GM23338 (cell line): ENCODE measurements around the gene ATP13A1. TPM values are rescaled to one million over a fixed set of nuclear protein-coding genes. Genes with fewer than 3 reads are reported as not detected.

Source experiments
- ATAC-seq: fragments of 200-7000 bp; cut with Tn5 transposase; 3 replicates; pipeline ENCODE4 v1.9.1; 2020
- DNase-seq: peaks from one replicate; pipeline ENCODE4 v3.0.0-alpha.2; 2015; ENCODE audit warnings: low spot score
- H2AFZ ChIP-seq: fragments of 200-600 bp; sonication (generic); 2 replicates; pipeline ENCODE4 v1.8.0; 2016; ENCODE audit warnings: antibody characterized with exemption, mild to moderate bottlenecking, moderate library complexity
- H3F3A ChIP-seq: fragments of 200-600 bp; sonication (generic); replicated peaks from 2 replicates; pipeline ENCODE4 v1.8.0; 2017; ENCODE audit warnings: antibody characterized with exemption, mixed run types, low read depth
- H3K27ac ChIP-seq: fragments of 200-600 bp; sonication (generic); 2 replicates; pipeline ENCODE4 v1.6.1; 2016; ENCODE audit warnings: low read depth
- H3K27me3 ChIP-seq: fragments of 200-600 bp; sonication (generic); 2 replicates; pipeline ENCODE4 v1.8.0; 2016; ENCODE audit warnings: mild to moderate bottlenecking, mixed run types, moderate library complexity; ENCODE audit not compliant: insufficient read depth
- H3K36me3 ChIP-seq: fragments of 200-600 bp; sonication (generic); 2 replicates; pipeline ENCODE4 v1.8.0; 2016; ENCODE audit warnings: mild to moderate bottlenecking; ENCODE audit not compliant: insufficient read depth
- H3K4me1 ChIP-seq: fragments of 200-600 bp; sonication (generic); 2 replicates; pipeline ENCODE4 v1.8.0; 2016; ENCODE audit warnings: mild to moderate bottlenecking, moderate library complexity; ENCODE audit not compliant: insufficient read depth
- H3K4me2 ChIP-seq: fragments of 200-600 bp; sonication (generic); 2 replicates; pipeline ENCODE4 v1.7.1; 2017; ENCODE audit warnings: mixed run types
- H3K4me3 ChIP-seq: fragments of 200-600 bp; sonication (generic); 2 replicates; pipeline ENCODE4 v1.6.1; 2016; ENCODE audit warnings: mixed run types
- H3K79me2 ChIP-seq: fragments of 200-600 bp; sonication (generic); replicated peaks from 2 replicates; pipeline ENCODE4 v1.8.0; 2017; ENCODE audit warnings: mild to moderate bottlenecking; ENCODE audit not compliant: insufficient read depth
- H3K9me2 ChIP-seq: fragments of 200-600 bp; sonication (generic); 2 replicates; pipeline ENCODE4 v1.8.0; 2017; ENCODE audit not compliant: insufficient read depth
- H4K20me1 ChIP-seq: fragments of 200-600 bp; sonication (generic); replicated peaks from 2 replicates; pipeline ENCODE4 v1.8.0; 2017; ENCODE audit warnings: mild to moderate bottlenecking; ENCODE audit not compliant: insufficient read depth
- H3K27ac Mint-ChIP-seq: 2 replicates; pipeline ENCODE4 v1.8.0; 2020; ENCODE audit warnings: inconsistent platforms, mild to moderate bottlenecking, moderate library complexity, mixed read lengths
- H3K27me3 Mint-ChIP-seq: 3 replicates; pipeline ENCODE4 v1.8.0; 2022; ENCODE audit warnings: low read depth, mild to moderate bottlenecking, moderate library complexity, mixed read lengths, inconsistent platforms; ENCODE audit not compliant: insufficient read depth, poor library complexity
- H3K36me3 Mint-ChIP-seq: 3 replicates; pipeline ENCODE4 v1.8.0; 2021; ENCODE audit warnings: low read depth, mild to moderate bottlenecking, inconsistent platforms, moderate library complexity, mixed read lengths
- H3K4me1 Mint-ChIP-seq: 3 replicates; pipeline ENCODE4 v1.8.0; 2020; ENCODE audit warnings: mild to moderate bottlenecking, inconsistent platforms, mixed read lengths
- H3K4me3 Mint-ChIP-seq: 3 replicates; pipeline ENCODE4 v1.8.0; 2021; ENCODE audit warnings: moderate library complexity, mild to moderate bottlenecking, inconsistent platforms, mixed read lengths
- H3K9me3 Mint-ChIP-seq: 3 replicates; pipeline ENCODE4 v1.8.0; 2020; ENCODE audit warnings: moderate library complexity, mild to moderate bottlenecking, inconsistent platforms, mixed read lengths
- CREB1 ChIP-seq: fragments of 250-450 bp; sonication (Bioruptor Pico); IDR thresholded peaks from 2 replicates; pipeline ENCODE4 v1.5.0; 2020; ENCODE audit warnings: low read depth, mild to moderate bottlenecking, moderate library complexity
- CTCF ChIP-seq, 2 experiments: fragments of 200-600 bp in 1 of 2; sonication (generic) in 1 of 2; conservative IDR thresholded peaks; 2 replicates each; pipeline versions ENCODE4 v1.5.1 to v1.6.1; 2016 to 2017; ENCODE audit warnings: antibody characterized with exemption in 2 of 2, low read depth in 2 of 2, mild to moderate bottlenecking in 2 of 2, moderate library complexity in 1 of 2
- ETS1 ChIP-seq: IDR thresholded peaks from 2 replicates; pipeline ENCODE4 v1.6.1; 2016; ENCODE audit warnings: antibody characterized with exemption
- EZH2 ChIP-seq: fragments of 200-600 bp; sonication (generic); IDR thresholded peaks from one replicate; pipeline ENCODE4 v1.8.0; 2017; ENCODE audit warnings: antibody characterized with exemption, mild to moderate bottlenecking, low read depth; ENCODE audit not compliant: unreplicated experiment
- EZH2phosphoT487 ChIP-seq: fragments of 200-600 bp; sonication (generic); IDR thresholded peaks from one replicate; pipeline ENCODE4 v1.8.1; 2018; ENCODE audit warnings: antibody characterized with exemption; ENCODE audit not compliant: unreplicated experiment
- JUNB ChIP-seq: IDR thresholded peaks from one replicate; pipeline ENCODE4 v1.6.1; 2016; ENCODE audit warnings: antibody characterized with exemption; ENCODE audit not compliant: unreplicated experiment
- NANOG ChIP-seq: IDR thresholded peaks from 2 replicates; pipeline ENCODE4 v1.6.1; 2016; ENCODE audit warnings: antibody characterized with exemption, borderline replicate concordance
- POLR2AphosphoS5 ChIP-seq: IDR thresholded peaks from 2 replicates; pipeline ENCODE4 v1.6.1; 2016; ENCODE audit warnings: antibody characterized with exemption, low read depth
- REST ChIP-seq: IDR thresholded peaks from one replicate; pipeline ENCODE4 v1.6.1; 2018; ENCODE audit warnings: antibody characterized with exemption; ENCODE audit not compliant: unreplicated experiment
- STAT1 ChIP-seq: IDR thresholded peaks from one replicate; pipeline ENCODE4 v1.6.1; 2016; ENCODE audit warnings: antibody characterized with exemption; ENCODE audit not compliant: unreplicated experiment
- ZNF114 ChIP-seq: fragments of 250-450 bp; sonication (Bioruptor Pico); IDR thresholded peaks from 2 replicates; pipeline ENCODE4 v1.5.0; 2020; ENCODE audit warnings: mild to moderate bottlenecking, moderate library complexity
- ZNF331 ChIP-seq: fragments of 250-450 bp; sonication (Bioruptor Pico); IDR thresholded peaks from 2 replicates; pipeline ENCODE4 v1.5.0; 2020; ENCODE audit warnings: low read depth, mild to moderate bottlenecking, moderate library complexity
- ZNF462 ChIP-seq: fragments of 250-450 bp; sonication (Bioruptor Pico); IDR thresholded peaks from 2 replicates; pipeline ENCODE4 v1.5.0; 2020; ENCODE audit warnings: mild to moderate bottlenecking, moderate library complexity
- polyA plus RNA-seq: library from polyadenylated mRNA; unstranded; fragments of >200 nt; fragmentation: Nextera tagmentation; extraction: Ambion mirVana; gene quantifications from 2 replicates; pipeline ENCODE4 v1.2.1, GENCODE V29; 2016
- total RNA-seq: library from RNA; depleted of rRNA; stranded (reverse); fragments of >200 nt; shearing (Covaris generic); gene quantifications from 2 replicates; pipeline ENCODE4 v1.2.3, GENCODE V29; 2014

ATP13A1 gene
- total and polyA plus RNA-seq, 2 experiments from 2014 or later, result 38.1 to 307 TPM

GRCh38 chr19:19624032-19624570, 39.4 kb downstream of the ATP13A1 start:
- H3K36me3 Mint-ChIP-seq, result peaks cover 33% of the 10 kb centered on the region
- H3F3A ChIP-seq, result 0 out of 2 replicates have a peak, but pooled peaks cover 4% of the 10 kb centered on the region
- no peak overlapping the region for H3K27ac ChIP-seq
- H3K4me1 ChIP-seq, result peaks cover 3% of the 10 kb centered on the region
- H3K4me1 Mint-ChIP-seq, result peaks cover 20% of the 10 kb centered on the region
- no peak overlapping the region for H3K27ac Mint-ChIP-seq
- no peak for ATAC-seq
- H3K4me2 ChIP-seq, result no peak overlapping the region
- peaks cover 21% of the 10 kb centered on the region for H3K79me2 ChIP-seq
- H3K9me3 Mint-ChIP-seq, result no peaks in the 10 kb centered on the region; the same call in 2 of the 3 replicates
- DNase-seq, result no peak
- no peak overlapping the region for H3K4me3 ChIP-seq
- H4K20me1 ChIP-seq, result 0 out of 2 replicates have a peak, but pooled peaks cover 4% of the 10 kb centered on the region
- H3K9me2 ChIP-seq, result no peaks in the 10 kb centered on the region
- no peaks in the 10 kb centered on the region for H3K27me3 ChIP-seq
- no peak for TF ChIP-seq ZNF331 (CRISPR knock-in tag)
- TF ChIP-seq CTCF (conservative IDR thresholded peaks at IDR 0.05; ENCODE audit: low read depth in 2 of 2), result no peak
- TF ChIP-seq JUNB, result no peak
- no peak for TF ChIP-seq ETS1
- no peak for TF ChIP-seq CREB1 (CRISPR knock-in tag)
- no peak for TF ChIP-seq REST
- TF ChIP-seq STAT1, result no peak
- TF ChIP-seq ZNF114 (CRISPR knock-in tag), result no peak
- no peak for TF ChIP-seq ZNF462
- TF ChIP-seq EZH2, result no peak
- TF ChIP-seq EZH2phosphoT487, result no peak
- no peak for TF ChIP-seq NANOG
- no peak for TF ChIP-seq POLR2AphosphoS5
- H3K4me3 Mint-ChIP-seq, result no peak overlapping the region
- 0 out of 2 replicates have a peak, but pooled peaks cover 4% of the 10 kb centered on the region for H3K36me3 ChIP-seq
- no peak overlapping the region for H2AFZ ChIP-seq
- H3K27me3 Mint-ChIP-seq, result peaks cover 22% of the 10 kb centered on the region
